ENCODE results near the gene LTBP1.

Gene LTBP1

GRCh38 chr2:33443274-33443829 lies 496.6 kb downstream of the LTBP1 start:
- peak; percentile 50 for DNase-seq

DNA sequence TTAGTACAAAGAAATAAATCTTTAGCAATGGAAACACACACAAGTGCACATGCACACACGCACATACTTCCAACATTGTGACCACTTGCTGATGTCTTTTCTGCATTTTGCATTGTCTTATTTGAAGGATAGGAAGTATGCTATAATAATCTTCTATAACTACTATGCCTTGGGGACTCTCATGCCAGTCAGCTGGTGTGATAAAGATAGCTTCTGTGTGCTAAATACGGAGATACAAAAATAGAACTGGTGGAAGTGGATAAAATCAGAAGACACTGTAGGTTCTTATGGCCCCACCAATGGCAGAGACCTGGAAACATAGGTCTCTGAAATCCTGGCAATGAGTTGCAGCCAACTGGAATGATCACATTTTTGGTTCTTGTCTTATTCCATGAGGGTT lies 498.2 kb downstream of the LTBP1 start:
- DNase-seq = no peak

DNA sequence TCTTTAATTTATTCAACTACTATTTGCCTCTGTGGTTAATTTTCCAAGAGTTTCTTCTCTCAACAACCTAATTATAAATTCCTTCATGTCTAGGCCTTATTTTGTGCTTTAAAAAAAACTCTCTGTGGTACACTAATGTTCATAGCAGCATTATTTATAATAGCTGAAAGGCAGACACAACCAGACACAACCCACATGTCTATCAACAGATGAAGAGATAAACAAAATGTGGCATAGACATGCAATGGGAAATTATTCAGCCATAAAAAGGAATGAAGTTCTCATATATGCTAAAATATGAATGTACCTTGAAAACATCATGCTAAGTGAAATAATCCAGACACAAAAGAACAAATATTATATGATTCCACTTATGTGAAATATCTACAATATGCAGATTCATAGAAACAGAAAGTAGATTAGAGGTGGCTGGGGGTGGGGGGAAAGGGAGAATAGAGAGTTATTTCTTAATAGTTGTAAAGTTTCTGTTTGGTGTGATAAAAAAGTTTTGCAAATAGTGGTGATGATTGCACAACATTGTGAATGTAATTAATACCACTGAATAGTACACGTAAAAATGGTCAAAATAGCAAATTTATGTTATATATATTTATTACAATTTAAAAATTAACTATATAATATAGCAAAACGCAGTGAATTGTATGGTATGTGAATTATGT lies 501.6 kb downstream of the LTBP1 start:
- peak; percentile 74 for DNase-seq
